Activated naive CD8-positive, alpha-beta T cell (primary cell): Measurements from ENCODE around the gene TRIM5.
A peak's percentile ranks its signal among the peaks of the same experiment; 100 is the strongest.
"Not testable (repeated sequence)": the region's sequence is repeated elsewhere in the genome, so short reads cannot be mapped to it uniquely, and the experiment has no call there.

Experiments used
- H3K27ac Mint-ChIP-seq: one replicate; pipeline ENCODE4 v1.8.0; 2021; ENCODE audit warnings: mixed read lengths
- H3K27me3 Mint-ChIP-seq: one replicate; pipeline ENCODE4 v1.8.0; 2021; ENCODE audit warnings: mixed read lengths
- H3K36me3 Mint-ChIP-seq: one replicate; pipeline ENCODE4 v1.8.0; 2021; ENCODE audit warnings: mixed read lengths
- H3K4me1 Mint-ChIP-seq: one replicate; pipeline ENCODE4 v1.8.0; 2021; ENCODE audit warnings: low read depth, mixed read lengths
- H3K4me3 Mint-ChIP-seq: one replicate; pipeline ENCODE4 v1.8.0; 2021; ENCODE audit warnings: mild to moderate bottlenecking, mixed read lengths
- H3K9me3 Mint-ChIP-seq: one replicate; pipeline ENCODE4 v1.8.0; 2021; ENCODE audit warnings: low read depth, mixed read lengths

The TRIM5 gene

DNA sequence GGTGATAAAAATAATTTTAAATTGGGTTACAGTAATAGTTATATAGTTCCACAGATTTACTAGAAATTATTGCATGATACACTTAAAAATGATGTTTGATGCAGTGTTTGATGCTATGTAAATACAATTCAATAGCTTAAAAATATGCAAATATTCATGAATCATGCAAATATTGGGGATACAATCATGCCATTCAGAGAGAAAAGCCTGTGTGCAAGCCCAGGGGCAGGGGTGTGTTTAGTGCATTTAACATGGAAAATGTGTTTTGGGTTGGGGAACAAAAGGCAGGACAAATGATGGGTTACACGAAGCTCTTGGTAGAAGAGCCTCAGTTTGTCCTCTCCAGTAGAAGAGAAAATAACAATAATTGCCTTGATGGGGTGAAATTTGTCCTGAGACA is 10.7 kb upstream of the TRIM5 start:
- H3K27ac Mint-ChIP-seq: peak overlapping the region; percentile 83
- H3K9me3 Mint-ChIP-seq: no peaks in the 10 kb centered on the region
- peaks cover 79% of the 10 kb centered on the region for H3K4me1 Mint-ChIP-seq
- peaks cover 9% of the 10 kb centered on the region for H3K36me3 Mint-ChIP-seq
- H3K27me3 Mint-ChIP-seq: no peaks in the 10 kb centered on the region
- no peak overlapping the region for H3K4me3 Mint-ChIP-seq

DNA sequence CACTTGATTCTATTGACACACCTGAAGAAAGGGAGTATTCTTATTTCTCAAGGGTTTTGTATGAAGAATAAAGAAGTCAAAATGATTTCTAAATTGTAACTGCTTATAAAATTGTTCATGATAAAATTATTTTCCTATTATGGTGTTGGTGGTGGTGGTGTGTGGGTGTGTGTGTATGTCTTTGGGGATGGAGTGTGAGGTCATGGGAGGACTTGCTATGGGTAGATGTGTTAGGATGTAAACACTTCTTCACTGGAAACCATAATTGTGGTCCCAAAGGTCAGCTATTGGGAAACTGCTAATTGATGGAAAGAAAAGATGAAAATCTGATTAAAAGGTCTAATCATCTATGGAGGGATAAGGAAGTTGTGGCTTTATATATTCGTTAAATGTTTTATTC is 9.8 kb upstream of the TRIM5 start:
- Mint-ChIP-seq H3K9me3 (no peaks in the 10 kb centered on the region), H3K27ac (peak overlapping the region; percentile 88), H3K4me3 (peak overlapping the region; percentile 62), H3K4me1 (peaks cover 82% of the 10 kb centered on the region), H3K36me3 (peaks cover 9% of the 10 kb centered on the region), H3K27me3 (no peaks in the 10 kb centered on the region)

- Mint-ChIP-seq H3K27me3 (no peaks in the 10 kb centered on the region), H3K27ac (peak overlapping the region; percentile 96), H3K4me1 (peaks cover 84% of the 10 kb centered on the region), H3K36me3 (peaks cover 6% of the 10 kb centered on the region), H3K9me3 (no peaks in the 10 kb centered on the region), H3K4me3 (peak overlapping the region; percentile 92)
These were observed 7.1 kb upstream of the TRIM5 start for GRCh38 chr11:5691964-5692361.

DNA sequence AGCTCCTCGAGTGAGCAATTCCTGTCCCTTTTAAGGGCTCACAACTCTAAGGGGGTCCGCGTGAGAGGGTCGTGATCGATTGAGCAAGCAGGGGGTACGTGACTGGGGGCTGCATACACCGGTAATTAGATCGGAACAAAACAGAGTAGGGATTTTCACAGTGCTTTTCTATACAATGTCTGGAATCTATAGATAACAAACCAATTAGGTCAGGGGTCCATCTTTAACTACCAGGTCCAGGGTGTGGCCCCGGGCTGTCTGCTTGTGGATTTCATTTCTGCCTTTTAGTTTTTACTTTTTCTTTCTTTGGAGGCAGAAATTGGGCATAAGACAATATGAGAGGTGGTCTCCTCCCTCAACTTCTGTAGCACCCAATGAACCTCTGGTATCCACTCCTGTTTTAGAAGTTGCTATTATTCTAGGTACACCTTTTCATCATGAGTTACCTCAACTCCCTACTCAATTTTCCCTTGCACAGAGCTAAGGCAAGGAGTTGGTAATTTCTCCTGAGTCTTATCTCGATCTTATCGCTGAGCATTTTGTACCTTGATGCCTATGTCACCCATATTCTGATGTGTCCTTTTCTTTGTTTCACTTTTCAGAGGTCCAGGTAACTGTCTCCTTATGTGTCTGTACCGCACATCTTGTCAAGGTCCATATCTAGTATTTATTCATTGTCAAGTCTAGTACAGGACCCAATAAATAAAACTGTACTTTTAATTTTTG is 6.5 kb upstream of the TRIM5 start:
- not testable (repeated sequence) for H3K27me3 Mint-ChIP-seq, H3K36me3 Mint-ChIP-seq, H3K9me3 Mint-ChIP-seq
- peak overlapping the region; percentile 92 for H3K4me3 Mint-ChIP-seq
- peak overlapping the region; percentile 96 for H3K27ac Mint-ChIP-seq
- peaks cover 79% of the 10 kb centered on the region for H3K4me1 Mint-ChIP-seq

GRCh38 chr11:5690736-5691135 is 5.9 kb upstream of the TRIM5 start:
- H3K4me3 Mint-ChIP-seq: peak overlapping the region; percentile 92

GRCh38 chr11:5690216-5690615 is 5.3 kb upstream of the TRIM5 start:
- H3K27ac Mint-ChIP-seq: peak overlapping the region; percentile 96
- H3K4me1 Mint-ChIP-seq: peaks cover 73% of the 10 kb centered on the region
- H3K36me3 Mint-ChIP-seq: peaks cover 4% of the 10 kb centered on the region
- H3K27me3 Mint-ChIP-seq: no peaks in the 10 kb centered on the region
- H3K9me3 Mint-ChIP-seq: no peaks in the 10 kb centered on the region
- H3K4me3 Mint-ChIP-seq: peak overlapping the region; percentile 92

More at GRCh38 chr11:5690736-5691135, 5.9 kb upstream of the TRIM5 start:
- peaks cover 77% of the 10 kb centered on the region for H3K4me1 Mint-ChIP-seq
- peaks cover 4% of the 10 kb centered on the region for H3K36me3 Mint-ChIP-seq
- H3K27me3 Mint-ChIP-seq: no peaks in the 10 kb centered on the region
- H3K27ac Mint-ChIP-seq: peak overlapping the region; percentile 96
- H3K9me3 Mint-ChIP-seq: no peaks in the 10 kb centered on the region

GRCh38 chr11:5689551-5689983 is 4.7 kb upstream of the TRIM5 start, which contains the start of gene TRIM22:
TRIM22 (plus strand) TSS chr11:5689790; CDS start chr11:5696233, 6,443 bp downstream.
- Mint-ChIP-seq H3K4me3 (peak within 1 kb of the TSS; percentile 92), H3K36me3 (peaks cover 2% of the 10 kb centered on the region), H3K9me3 (no peaks in the 10 kb centered on the region), H3K27me3 (no peaks in the 10 kb centered on the region), H3K27ac (peak within 1 kb of the TSS; percentile 96), H3K4me1 (peaks cover 73% of the 10 kb centered on the region)

- Mint-ChIP-seq H3K4me3 (peak overlapping the region; percentile 92), H3K9me3 (no peaks in the 10 kb centered on the region), H3K36me3 (peaks cover 4% of the 10 kb centered on the region), H3K4me1 (peaks cover 75% of the 10 kb centered on the region), H3K27me3 (no peaks in the 10 kb centered on the region), H3K27ac (peak overlapping the region; percentile 96)
These were observed 3.6 kb upstream of the TRIM5 start for GRCh38 chr11:5688482-5688881.

- Mint-ChIP-seq H3K36me3 (peaks cover 3% of the 10 kb centered on the region), H3K4me1 (peaks cover 69% of the 10 kb centered on the region), H3K4me3 (no peak overlapping the region), H3K27ac (no peak overlapping the region), H3K9me3 (no peaks in the 10 kb centered on the region), H3K27me3 (no peaks in the 10 kb centered on the region)
These were observed 1.6 kb upstream of the TRIM5 start for GRCh38 chr11:5686426-5686825.

DNA sequence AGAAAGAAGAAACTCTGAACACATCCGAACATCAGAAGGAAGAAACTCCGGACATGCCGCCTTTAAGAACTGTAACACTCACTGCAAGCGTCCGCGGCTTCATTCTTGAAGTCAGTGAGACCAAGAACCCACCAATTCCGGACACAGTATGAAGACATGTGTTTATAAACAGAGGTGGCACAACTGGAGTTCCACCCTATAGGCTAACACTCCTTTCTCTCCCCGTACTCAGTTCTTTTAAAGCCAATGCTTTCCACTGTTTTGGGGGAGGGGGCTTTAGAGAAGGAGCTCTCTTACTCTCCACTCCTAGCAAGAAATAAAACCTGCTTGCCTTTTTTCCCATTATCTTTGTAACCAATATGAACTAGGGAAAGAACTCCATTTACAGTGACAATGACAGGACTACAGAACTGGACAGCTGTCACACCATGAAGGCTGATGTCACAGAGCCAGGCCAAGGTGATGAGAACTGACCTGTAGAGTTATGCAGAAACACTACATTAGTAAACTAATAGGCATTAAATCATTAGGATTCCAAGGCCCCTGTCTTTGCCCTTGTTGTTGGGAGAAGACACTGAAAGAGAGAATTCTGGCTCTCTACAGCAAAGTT is 733 bp downstream of the TRIM5 start:
- no peaks in the 10 kb centered on the region for H3K9me3 Mint-ChIP-seq
- no peaks in the 10 kb centered on the region for H3K27me3 Mint-ChIP-seq
- H3K4me1 Mint-ChIP-seq: peaks cover 59% of the 10 kb centered on the region
- peaks cover 6% of the 10 kb centered on the region for H3K36me3 Mint-ChIP-seq
- H3K27ac Mint-ChIP-seq: peak overlapping the region; percentile 97
- H3K4me3 Mint-ChIP-seq: peak overlapping the region; percentile 95

DNA sequence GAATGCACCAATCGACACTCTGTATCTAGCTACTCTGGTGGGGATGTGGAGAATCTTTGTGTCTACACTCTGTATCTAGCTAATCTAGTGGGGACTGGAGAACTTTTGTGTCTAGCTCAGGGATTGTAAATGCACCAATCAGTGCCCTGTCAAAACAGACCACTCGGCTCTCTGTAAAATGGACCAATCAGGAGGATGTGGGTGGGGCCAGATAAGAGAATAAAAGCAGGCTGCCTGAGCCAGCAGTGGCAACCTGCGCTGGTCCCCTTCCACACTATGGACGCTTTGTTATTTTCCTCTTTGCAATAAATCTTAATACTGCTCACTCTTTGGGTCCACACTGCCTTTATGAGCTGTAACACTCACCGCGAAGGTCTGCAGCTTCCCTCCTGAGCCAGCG is 1.3 kb downstream of the TRIM5 start:
- H3K27me3 Mint-ChIP-seq, H3K9me3 Mint-ChIP-seq, H3K36me3 Mint-ChIP-seq: not testable (repeated sequence)
- Mint-ChIP-seq H3K4me3 (peak overlapping the region; percentile 95), H3K4me1 (peaks cover 58% of the 10 kb centered on the region), H3K27ac (peak overlapping the region; percentile 97)

- H3K4me3 Mint-ChIP-seq: peak overlapping the region; percentile 95
- H3K27ac Mint-ChIP-seq: peak overlapping the region; percentile 97
- H3K27me3 Mint-ChIP-seq, H3K9me3 Mint-ChIP-seq: not testable (repeated sequence)
- H3K4me1 Mint-ChIP-seq: peaks cover 56% of the 10 kb centered on the region
- H3K36me3 Mint-ChIP-seq: peaks cover 13% of the 10 kb centered on the region
These were observed 1.9 kb downstream of the TRIM5 start for GRCh38 chr11:5682890-5683441.

GRCh38 chr11:5679811-5680210 is 5.1 kb downstream of the TRIM5 start:
- H3K27ac Mint-ChIP-seq: no peak overlapping the region
- peaks cover 39% of the 10 kb centered on the region for H3K4me1 Mint-ChIP-seq
- peaks cover 16% of the 10 kb centered on the region for H3K36me3 Mint-ChIP-seq
- no peak overlapping the region for H3K4me3 Mint-ChIP-seq
- no peaks in the 10 kb centered on the region for H3K27me3 Mint-ChIP-seq
- no peaks in the 10 kb centered on the region for H3K9me3 Mint-ChIP-seq

- no peaks in the 10 kb centered on the region for H3K9me3 Mint-ChIP-seq
- H3K4me1 Mint-ChIP-seq: peaks cover 25% of the 10 kb centered on the region
- no peaks in the 10 kb centered on the region for H3K27me3 Mint-ChIP-seq
- H3K4me3 Mint-ChIP-seq: peak overlapping the region; percentile 1
- peaks cover 23% of the 10 kb centered on the region for H3K36me3 Mint-ChIP-seq
- no peak overlapping the region for H3K27ac Mint-ChIP-seq
These were observed 10.5 kb downstream of the TRIM5 start for GRCh38 chr11:5674391-5674790.

GRCh38 chr11:5671831-5672230 is 13.0 kb downstream of the TRIM5 start:
- H3K27me3 Mint-ChIP-seq: no peaks in the 10 kb centered on the region
- no peak overlapping the region for H3K27ac Mint-ChIP-seq
- H3K36me3 Mint-ChIP-seq: peaks cover 16% of the 10 kb centered on the region
- no peak overlapping the region for H3K4me3 Mint-ChIP-seq
- no peaks in the 10 kb centered on the region for H3K9me3 Mint-ChIP-seq
- peaks cover 16% of the 10 kb centered on the region for H3K4me1 Mint-ChIP-seq
